ENCODE results near the gene RRP36. TPM values are rescaled to one million over a fixed set of nuclear protein-coding genes. Genes with fewer than 3 reads are reported as not detected.

The RRP36 gene
- total and polyA plus RNA-seq, 9 of the 15 experiments (the other 6 are each of a cell fraction or from before 2014, with no cell fraction given) = 27.6 to 150 (median 114) TPM

GRCh38 chr6:43013097-43013842 lies 8.2 kb upstream of the RRP36 start (continued):
- TF ChIP-seq ATF3 (IDR thresholded peaks at IDR 0.05) (no peak), ATF3 (CRISPR knock-in tag; conservative IDR thresholded peaks at IDR 0.05) (no peak), FOSL1 (tag; conservative IDR thresholded peaks at IDR 0.05) (no peak), IRF2 (CRISPR knock-in tag; IDR thresholded peaks at IDR 0.05) (no peak), PRMT5 (CRISPR knock-in tag; IDR thresholded peaks at IDR 0.05) (no peak), RAD51 (IDR thresholded peaks at IDR 0.05; ENCODE audit: borderline replicate concordance, low read depth) (no peak), PURB (CRISPR knock-in tag; IDR thresholded peaks at IDR 0.05; ENCODE audit: low read depth) (no peak), SMARCA4 (IDR thresholded peaks at IDR 0.05) (0 out of 2 replicates have a peak, but pooled peaks have one; percentile 26), MCM7 (IDR thresholded peaks at IDR 0.05) (no peak), RBM15 (IDR thresholded peaks at IDR 0.05; ENCODE audit: insufficient read depth, low read length) (no peak), E4F1 (CRISPR knock-in tag; IDR thresholded peaks at IDR 0.05; ENCODE audit: borderline replicate concordance) (no peak), ZMIZ1 (IDR thresholded peaks at IDR 0.05; ENCODE audit: low read depth in 2 of 2, low read length in 2 of 2) (peak in 1 of 2 experiments; percentile 7; a peak in 1 of 4 replicates), NFIC (IDR thresholded peaks at IDR 0.05) (peak; percentile 45), ZNF785 (CRISPR knock-in tag; IDR thresholded peaks at IDR 0.05) (no peak), TFAM (CRISPR knock-in tag; conservative IDR thresholded peaks at IDR 0.05) (no peak), DPF2 (IDR thresholded peaks at IDR 0.05) (peak; percentile 49), FIP1L1 (IDR thresholded peaks at IDR 0.05; ENCODE audit: low read depth, low read length, poor library complexity, severe bottlenecking) (no peak), HEY1 (CRISPR knock-in tag; IDR thresholded peaks at IDR 0.05; ENCODE audit: borderline replicate concordance) (no peak), SLC30A9 (CRISPR knock-in tag; IDR thresholded peaks at IDR 0.05) (no peak), E2F4 (CRISPR knock-in tag; IDR thresholded peaks at IDR 0.05; ENCODE audit: low read depth) (no peak), RBM34 (IDR thresholded peaks at IDR 0.05; ENCODE audit: borderline replicate concordance, insufficient read depth, low read length) (no peak)

All from K562 (cell line).